IMR-90 (cell line): ENCODE data around the gene BDKRB1. TPM values are rescaled to one million over a fixed set of nuclear protein-coding genes. Genes with fewer than 3 reads are reported as not detected.
A peak's percentile ranks its signal among the peaks of the same experiment; 100 is the strongest.

Source experiments
- ATAC-seq: fragments of 200-7000 bp; cut with Tn5 transposase; 2 replicates; pipeline ENCODE4 v1.9.1; 2020; ENCODE audit warnings: low read depth, mild to moderate bottlenecking, moderate library complexity
- BruUV-seq: library from RNA; stranded (reverse); fragments of 400-500 nt; replicated peaks from 2 replicates; lab custom pipeline; 2021; lab: Mats Ljungman, UMichigan
- CTCF ChIA-PET: fragments of 300-600 bp; formaldehyde crosslinking; extraction: SDS; loops from one replicate; lab custom pipeline; 2021; ENCODE audit warnings: antibody characterized with exemption; lab: Yijun Ruan, JAX
- POLR2A ChIA-PET: fragments of 300-600 bp; sonication (Branson Sonifier 250); formaldehyde crosslinking; loops from one replicate; lab custom pipeline; 2022; ENCODE audit warnings: antibody characterized with exemption; ENCODE audit not compliant: unreplicated experiment; lab: Charles Lee
- DNase-seq: peaks from one replicate; pipeline ENCODE4 v3.0.0; 2013
- H2AFZ ChIP-seq: replicated peaks from 2 replicates; pipeline ENCODE3; 2013; ENCODE audit warnings: low read length, mild to moderate bottlenecking; ENCODE audit not compliant: poor library complexity
- H2AK5ac ChIP-seq: 2 replicates; pipeline ENCODE4 v1.6.1; 2013; ENCODE audit warnings: low read depth, low read length, inconsistent platforms
- H2AK9ac ChIP-seq: replicated peaks from 2 replicates; pipeline ENCODE3; 2013; ENCODE audit warnings: mild to moderate bottlenecking, low read depth, low read length, moderate library complexity; ENCODE audit not compliant: poor library complexity
- H2BK120ac ChIP-seq: 2 replicates; pipeline ENCODE4 v1.6.1; 2013; ENCODE audit warnings: low read depth, low read length, inconsistent platforms
- H2BK15ac ChIP-seq: 3 replicates; pipeline ENCODE4 v1.6.1; 2013; ENCODE audit warnings: low read depth, low read length, inconsistent platforms
- H2BK20ac ChIP-seq: 2 replicates; pipeline ENCODE4 v1.6.1; 2013; ENCODE audit warnings: low read depth, mild to moderate bottlenecking, inconsistent platforms, low read length, moderate library complexity
- H2BK5ac ChIP-seq: 2 replicates; pipeline ENCODE4 v1.6.1; 2013; ENCODE audit warnings: mild to moderate bottlenecking, low read depth, low read length, inconsistent platforms; ENCODE audit not compliant: poor library complexity, severe bottlenecking
- H3K14ac ChIP-seq: replicated peaks from 2 replicates; pipeline ENCODE4 v1.6.1; 2013; ENCODE audit warnings: low read depth, low read length, inconsistent platforms
- H3K18ac ChIP-seq: 2 replicates; pipeline ENCODE4 v1.6.1; 2013; ENCODE audit warnings: low read depth, low read length, control low read depth
- H3K23ac ChIP-seq: 2 replicates; pipeline ENCODE4 v1.6.1; 2013; ENCODE audit warnings: low read depth, low read length, inconsistent platforms
- H3K27ac ChIP-seq: 2 replicates; pipeline ENCODE4 v1.5.1; 2013; ENCODE audit warnings: mild to moderate bottlenecking, control low read depth, low read length; ENCODE audit not compliant: insufficient read depth
- H3K27me3 ChIP-seq: 2 replicates; pipeline ENCODE4 v1.6.1; 2013; ENCODE audit warnings: low read length; ENCODE audit not compliant: control insufficient read depth, insufficient read depth
- H3K36me3 ChIP-seq: 2 replicates; pipeline ENCODE4 v1.6.1; 2013; ENCODE audit warnings: low read length, mixed read lengths; ENCODE audit not compliant: control insufficient read depth, insufficient read depth
- H3K4ac ChIP-seq: 2 replicates; pipeline ENCODE4 v1.6.1; 2013; ENCODE audit warnings: low read depth, low read length, inconsistent platforms
- H3K4me1 ChIP-seq: 2 replicates; pipeline ENCODE4 v1.6.1; 2013; ENCODE audit warnings: low read length, mixed read lengths; ENCODE audit not compliant: control insufficient read depth, insufficient read depth
- H3K4me2 ChIP-seq: 2 replicates; pipeline ENCODE4 v1.6.1; 2013; ENCODE audit warnings: low read depth, mild to moderate bottlenecking, control low read depth, low read length, moderate library complexity
- H3K4me3 ChIP-seq: 2 replicates; pipeline ENCODE4 v1.5.1; 2013; ENCODE audit warnings: low read depth, mild to moderate bottlenecking, control low read depth, low read length, moderate library complexity; ENCODE audit not compliant: insufficient read depth
- H3K56ac ChIP-seq: 2 replicates; pipeline ENCODE4 v1.6.1; 2013; ENCODE audit warnings: low read length, inconsistent platforms; ENCODE audit not compliant: insufficient read depth; ENCODE audit errors: extremely low read depth
- H3K79me1 ChIP-seq, 2 experiments: 2 replicates each; pipeline ENCODE4 v1.6.1; 2013; ENCODE audit warnings: low read length in 2 of 2, inconsistent platforms in 1 of 2, low read depth in 1 of 2
- H3K9ac ChIP-seq: 2 replicates; pipeline ENCODE4 v1.6.1; 2013; ENCODE audit warnings: low read depth, low read length, control low read depth
- H3K9me1 ChIP-seq: 2 replicates; pipeline ENCODE4 v1.6.1; 2013; ENCODE audit warnings: low read length, inconsistent platforms; ENCODE audit not compliant: insufficient read depth
- H3K9me3 ChIP-seq: 2 replicates; pipeline ENCODE4 v1.6.1; 2013; ENCODE audit warnings: low read length; ENCODE audit not compliant: control insufficient read depth, insufficient read depth
- H4K20me1 ChIP-seq: 2 replicates; pipeline ENCODE4 v1.6.1; 2013; ENCODE audit warnings: low read length, inconsistent platforms; ENCODE audit not compliant: insufficient read depth
- H4K5ac ChIP-seq: 2 replicates; pipeline ENCODE4 v1.6.1; 2013; ENCODE audit warnings: mild to moderate bottlenecking, low read depth, low read length, control low read depth
- H4K8ac ChIP-seq, 2 experiments: 2 replicates each; pipeline ENCODE4 v1.6.1; 2013; ENCODE audit warnings: low read depth in 2 of 2, low read length in 2 of 2, control low read depth in 1 of 2, inconsistent platforms in 1 of 2
- H4K91ac ChIP-seq: 2 replicates; pipeline ENCODE4 v1.6.1; 2013; ENCODE audit warnings: low read depth, low read length, inconsistent platforms; ENCODE audit not compliant: insufficient read depth
- BHLHE40 ChIP-seq: fragments of 150-350 bp; IDR thresholded peaks from 2 replicates; pipeline ENCODE4 v1.6.1; 2016; ENCODE audit warnings: mild to moderate bottlenecking, low read depth, low read length
- CEBPB ChIP-seq: IDR thresholded peaks from 2 replicates; pipeline ENCODE4 v1.6.1; 2012; ENCODE audit warnings: low read depth, low read length, improper control_type of control experiment
- CHD1 ChIP-seq: IDR thresholded peaks from 2 replicates; pipeline ENCODE4 v1.6.1; 2012; ENCODE audit warnings: low read depth, low read length, improper control_type of control experiment
- CTCF ChIP-seq: conservative IDR thresholded peaks from 2 replicates; pipeline ENCODE4 v1.5.1; 2012; ENCODE audit warnings: mild to moderate bottlenecking, low read depth, low read length, improper control_type of control experiment
- ELK1 ChIP-seq: fragments of 150-350 bp; IDR thresholded peaks from 2 replicates; pipeline ENCODE4 v1.6.1; 2016; ENCODE audit warnings: low read depth, mild to moderate bottlenecking, low read length, moderate library complexity, borderline replicate concordance
- MAFK ChIP-seq: IDR thresholded peaks from 2 replicates; pipeline ENCODE4 v1.6.1; 2012; ENCODE audit warnings: low read depth, low read length, improper control_type of control experiment
- MAZ ChIP-seq: IDR thresholded peaks from 2 replicates; pipeline ENCODE4 v1.6.1; 2012; ENCODE audit warnings: low read depth, mild to moderate bottlenecking, low read length, improper control_type of control experiment, moderate library complexity, borderline replicate concordance
- MXI1 ChIP-seq: IDR thresholded peaks from 2 replicates; pipeline ENCODE4 v1.6.1; 2012; ENCODE audit warnings: low read depth, mild to moderate bottlenecking, low read length, moderate library complexity, borderline replicate concordance
- NFE2L2 ChIP-seq: fragments of 150-350 bp; IDR thresholded peaks from 2 replicates; pipeline ENCODE4 v1.6.1; 2016; ENCODE audit warnings: low read depth, mild to moderate bottlenecking, low read length
- POLR2A ChIP-seq: IDR thresholded peaks from 2 replicates; pipeline ENCODE4 v1.6.1; 2012; ENCODE audit warnings: mild to moderate bottlenecking, low read depth, low read length
- RAD21 ChIP-seq: IDR thresholded peaks from 2 replicates; pipeline ENCODE4 v1.6.1; 2012; ENCODE audit warnings: low read length, improper control_type of control experiment
- RCOR1 ChIP-seq: IDR thresholded peaks from 2 replicates; pipeline ENCODE4 v1.6.1; 2012; ENCODE audit warnings: mild to moderate bottlenecking, low read length, improper control_type of control experiment; ENCODE audit not compliant: insufficient replicate concordance
- RFX5 ChIP-seq: IDR thresholded peaks from 2 replicates; pipeline ENCODE4 v1.8.0; 2012; ENCODE audit warnings: low read depth, mild to moderate bottlenecking, low read length, moderate library complexity
- SMC3 ChIP-seq: fragments of 150-350 bp; IDR thresholded peaks from 2 replicates; pipeline ENCODE4 v1.6.1; 2016; ENCODE audit warnings: low read depth, mild to moderate bottlenecking, antibody characterized with exemption, low read length, moderate library complexity
- USF2 ChIP-seq: fragments of 150-350 bp; IDR thresholded peaks from 2 replicates; pipeline ENCODE4 v1.6.1; 2017; ENCODE audit warnings: mild to moderate bottlenecking, antibody characterized with exemption, low read length, low read depth
- WGBS, 2 experiments: methylation state at CpG; one replicate each; pipeline versions ENCODE4 v1.1.5 to v1.1.7; 2013; ENCODE audit warnings: missing lambda C conversion rate in 2 of 2; ENCODE audit not compliant: insufficient read length in 1 of 2; ENCODE audit errors: extremely low coverage in 2 of 2; 5-methylcytosine and 5-hydroxymethylcytosine counted together
- dilution Hi-C: fragments of 300-500 bp; cut with HindIII; formaldehyde crosslinking; loops from one replicate; pipeline ENCODE4 v1.14.3; 2018; ENCODE audit warnings: low sequenced_read_pairs; ENCODE audit not compliant: unreplicated experiment
- in situ Hi-C: fragments of 300-500 bp; cut with MboI; formaldehyde crosslinking; loops from 3 replicates; pipeline ENCODE4 v1.14.3; 2019; ENCODE audit warnings: low sequenced_read_pairs, inconsistent platforms, mixed read lengths
- intact Hi-C: fragments of 100-400 bp; cut with micrococcal nuclease; formaldehyde crosslinking; loops from 2 replicates; pipeline ENCODE4 v1.10.0; 2022
- polyA plus RNA-seq, 3 experiments: library from polyadenylated mRNA; depleted of rRNA; stranded (reverse); fragments of >200 nt; gene quantifications; 2 replicates each; pipeline ENCODE4 v1.2.3, GENCODE V29; 2012; ENCODE audit warnings: low replicate concordance in 1 of 3
- total RNA-seq: library from RNA; depleted of rRNA; stranded (reverse); fragments of >200 nt; gene quantifications from 2 replicates; pipeline ENCODE4 v1.2.3, GENCODE V29; 2012

BDKRB1 gene
- total and polyA plus RNA-seq, 2 of the 4 experiments (the other 2 are of a cell fraction), result 56.5 to 130 TPM

GRCh38 chr14:96256407-96256806 is 397 bp downstream of the BDKRB1 start:
- dilution Hi-C loops, result no loop called here
- Histone ChIP-seq H3K56ac (peak overlapping the region; percentile 99), H3K18ac (peak overlapping the region; percentile 94), H3K79me1 (peaks cover 16 to 54% of the 10 kb centered on the region in 2 experiments; a peak in 3 of 4 replicates), H3K23ac (peak overlapping the region; percentile 88), H4K20me1 (peaks cover 14% of the 10 kb centered on the region; the same call in 1 of the 2 replicates), H2AK5ac (peak overlapping the region; percentile 69; the same call in 1 of the 2 replicates), H4K5ac (peak overlapping the region; percentile 90), H2BK120ac (peak overlapping the region; percentile 100), H2AK9ac (peak overlapping the region; percentile 5), H3K9me3 (peaks cover 5% of the 10 kb centered on the region), H3K14ac (peak overlapping the region; percentile 88), H3K4me2 (peak overlapping the region; percentile 77), H2AFZ (no peak overlapping the region), H3K4me1 (peaks cover 40% of the 10 kb centered on the region), H4K91ac (peak overlapping the region; percentile 81), H3K4ac (peak overlapping the region; percentile 99), H3K27ac (peak overlapping the region; percentile 92), H3K9me1 (peaks cover 24% of the 10 kb centered on the region), H3K4me3 (peak overlapping the region; percentile 59), H2BK5ac (peak overlapping the region; percentile 98), H2BK20ac (peak overlapping the region; percentile 94), H3K36me3 (peaks cover 14% of the 10 kb centered on the region), H4K8ac (peak overlapping the region; percentile 91 to 99), H3K9ac (peak overlapping the region; percentile 68), H2BK15ac (peak overlapping the region; percentile 55), H3K27me3 (no peaks in the 10 kb centered on the region)
- DNase-seq (peak; percentile 64), ATAC-seq (no peak)
- ChIA-PET POLR2A (interaction anchor here (0.8 to 2.1 kb wide), 6 partner anchors 14 to 152 kb away, joined by 3 to 10 read pairs (median 3); partner anchors contain the start of gene BDKRB2), CTCF (interaction anchor here (0.6 to 2.5 kb wide), 5 partner anchors 19 to 470 kb away, joined by 3 to 13 read pairs (median 3); no protein-coding TSS in a partner anchor)
- BruUV-seq, result TSS peak; percentile 74
- WGBS, 2 experiments, result no CpG with 5 or more reads among the region's 4 CpGs
- intact Hi-C loops, result loop anchor here (5.0 kb wide), 1 partner anchor 154 kb away; no protein-coding TSS in a partner anchor
- in situ Hi-C loops, result loop anchor here (25.0 kb wide), 1 partner anchor 719 kb away; the partner anchor contains the start of gene GLRX5
- no peak for TF ChIP-seq SMC3
- no peak for TF ChIP-seq NFE2L2
- no peak for TF ChIP-seq RFX5
- TF ChIP-seq CEBPB, result no peak
- no peak for TF ChIP-seq ELK1
- TF ChIP-seq MAFK, result no peak
- TF ChIP-seq RAD21, result peak; percentile 16; the same call in 1 of the 2 replicates
- peak; percentile 17; the same call in 1 of the 2 replicates for TF ChIP-seq CTCF
- TF ChIP-seq USF2, result no peak
- no peak for TF ChIP-seq MXI1
- TF ChIP-seq RCOR1, result no peak
- TF ChIP-seq POLR2A, result peak; percentile 47
- 0 out of 2 replicates have a peak, but pooled peaks have one; percentile 4 for TF ChIP-seq CHD1
- no peak for TF ChIP-seq BHLHE40
- TF ChIP-seq MAZ, result no peak
